ENCODE data around the gene KLHDC7B. TPM values are rescaled to one million over a fixed set of nuclear protein-coding genes. Genes with fewer than 3 reads are reported as not detected.

The KLHDC7B gene
- total RNA-seq, 1 donor from 2014 or later, result not detected

GRCh38 chr22:50560034-50560433, 14.3 kb downstream of the KLHDC7B start:
- no peaks in the 10 kb centered on the region for H3K36me3 Mint-ChIP-seq (ENCODE audit: low read depth, unreplicated experiment)
- H3K27me3 Mint-ChIP-seq (ENCODE audit: unreplicated experiment), result peaks cover 25% of the 10 kb centered on the region
- no peaks in the 10 kb centered on the region for H3K9me3 Mint-ChIP-seq (ENCODE audit: unreplicated experiment)
- peaks cover 10% of the 10 kb centered on the region for H3K4me1 Mint-ChIP-seq (ENCODE audit: unreplicated experiment)
- no peak for DNase-seq (ENCODE audit: low spot score)
- H3K27ac Mint-ChIP-seq (ENCODE audit: unreplicated experiment), result no peak overlapping the region
- H3K4me3 Mint-ChIP-seq (ENCODE audit: unreplicated experiment), result no peak overlapping the region
- TF ChIP-seq CTCF (IDR thresholded peaks at IDR 0.05; ENCODE audit: unreplicated experiment), result no peak

DNA sequence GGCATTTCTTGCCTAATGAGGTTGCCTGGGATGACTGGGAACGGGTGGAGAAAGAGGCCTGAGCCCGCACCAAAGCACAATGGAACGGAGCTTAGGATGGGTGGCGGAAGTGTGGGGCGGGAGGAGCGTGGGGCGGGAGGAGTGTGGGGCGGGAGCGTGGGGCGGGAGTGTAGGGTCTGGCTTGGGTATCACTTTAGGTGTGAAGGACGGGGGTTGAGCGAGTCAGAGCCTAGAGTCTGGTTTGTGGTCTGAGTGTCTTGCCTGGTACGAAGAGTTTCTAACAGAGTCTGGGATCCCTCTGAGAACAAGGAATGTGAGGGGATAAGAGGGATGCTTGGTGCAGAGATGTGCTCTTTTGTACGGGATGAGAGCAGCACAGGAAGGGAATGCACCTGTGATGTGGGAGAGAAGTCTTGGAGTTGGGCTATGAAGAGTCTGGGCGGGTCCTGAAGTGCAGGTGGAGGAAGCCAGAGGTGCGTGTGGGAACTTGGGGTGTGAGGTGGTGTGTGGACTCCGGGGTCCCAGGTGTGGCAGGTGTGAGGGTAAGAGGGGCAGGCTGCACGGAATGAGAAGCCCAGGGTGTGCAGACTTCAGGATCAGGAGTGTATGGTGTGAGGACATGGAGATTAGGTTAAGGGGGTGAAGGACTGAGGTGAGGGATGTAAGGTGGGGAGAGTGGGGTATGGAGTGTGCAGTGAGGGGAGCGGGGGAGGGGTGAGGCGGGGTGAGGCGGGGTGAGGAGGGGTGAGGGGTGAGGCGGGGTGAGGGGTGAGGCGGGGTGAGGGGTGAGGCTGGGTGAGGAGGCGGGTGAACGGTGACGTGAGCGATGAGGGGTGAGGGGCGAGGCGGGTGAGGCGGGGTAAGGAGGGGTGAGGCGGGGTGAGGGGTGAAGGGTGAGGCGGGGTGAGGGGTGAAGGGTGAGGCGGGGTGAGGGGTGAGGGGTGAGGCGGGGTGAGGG, 16.0 kb downstream of the KLHDC7B start:
- no peak for DNase-seq (ENCODE audit: low spot score)
- Mint-ChIP-seq H3K27ac (ENCODE audit: unreplicated experiment) (no peak overlapping the region), H3K4me3 (ENCODE audit: unreplicated experiment) (no peak overlapping the region), H3K4me1 (ENCODE audit: unreplicated experiment) (peaks cover 10% of the 10 kb centered on the region), H3K36me3 (ENCODE audit: low read depth, unreplicated experiment) (no peaks in the 10 kb centered on the region), H3K9me3 (ENCODE audit: unreplicated experiment) (no peaks in the 10 kb centered on the region), H3K27me3 (ENCODE audit: unreplicated experiment) (peaks cover 30% of the 10 kb centered on the region)
- TF ChIP-seq CTCF (IDR thresholded peaks at IDR 0.05; ENCODE audit: unreplicated experiment), result no peak

DNA sequence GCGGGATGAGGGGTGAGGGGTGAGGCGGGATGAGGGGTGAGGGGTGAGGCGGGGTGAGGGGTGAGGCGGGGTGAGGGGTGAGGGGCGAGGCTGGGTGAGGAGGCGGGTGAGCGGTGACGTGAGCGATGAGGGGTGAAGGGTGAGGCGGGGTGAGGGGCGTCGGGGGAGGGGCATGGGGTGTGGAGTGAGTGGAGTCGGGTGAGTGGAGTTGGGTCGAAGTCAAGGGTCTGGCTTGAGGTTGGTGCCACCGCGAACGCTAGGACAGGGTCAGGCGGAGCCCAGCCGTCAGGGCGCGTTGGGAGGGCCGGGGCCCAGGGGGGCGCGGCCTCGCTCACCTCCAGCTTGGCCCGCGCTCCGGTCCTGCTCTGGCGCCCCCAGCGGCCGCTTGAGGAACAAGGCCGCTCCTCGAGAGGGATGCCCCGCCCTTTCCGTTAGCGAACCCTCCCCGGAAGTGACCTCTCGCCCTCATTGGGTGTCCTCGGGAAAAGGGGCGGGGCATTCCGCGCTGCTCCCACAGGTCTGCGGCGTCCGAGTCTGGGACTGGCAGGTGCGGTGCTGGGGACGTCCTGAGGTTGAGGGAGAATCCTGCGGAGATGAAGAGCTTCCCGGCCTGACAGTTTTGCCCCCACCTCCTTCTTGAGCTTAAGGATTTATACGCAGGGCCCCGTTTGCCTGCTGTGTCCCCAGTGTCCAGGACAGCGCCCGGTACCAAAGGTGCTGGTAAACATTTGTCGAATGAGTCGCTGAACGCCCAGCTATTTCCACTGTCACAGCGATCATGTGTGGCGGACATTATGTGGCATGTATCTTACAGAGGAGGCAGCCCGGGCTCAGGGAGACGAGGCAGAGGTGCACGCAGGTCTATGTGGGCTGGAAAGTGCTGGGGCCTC, 17.1 kb downstream of the KLHDC7B start, which contains the start of gene SYCE3:
Gene SYCE3, minus strand, starts transcription at position 397 of the 890 bp plus-strand sequence. CDS start 6,514 bp downstream, outside the sequence.
- peak; percentile 82 for TF ChIP-seq CTCF (IDR thresholded peaks at IDR 0.05; ENCODE audit: unreplicated experiment)
- peaks cover 2% of the 10 kb centered on the region for H3K36me3 Mint-ChIP-seq (ENCODE audit: low read depth, unreplicated experiment)
- peaks cover 31% of the 10 kb centered on the region for H3K27me3 Mint-ChIP-seq (ENCODE audit: unreplicated experiment)
- H3K27ac Mint-ChIP-seq (ENCODE audit: unreplicated experiment), result no peak within 1 kb of the TSS
- H3K4me1 Mint-ChIP-seq (ENCODE audit: unreplicated experiment), result peaks cover 10% of the 10 kb centered on the region
- peak; percentile 97 for DNase-seq (ENCODE audit: low spot score)
- H3K4me3 Mint-ChIP-seq (ENCODE audit: unreplicated experiment), result peak within 1 kb of the TSS; percentile 86
- no peaks in the 10 kb centered on the region for H3K9me3 Mint-ChIP-seq (ENCODE audit: unreplicated experiment)

DNA sequence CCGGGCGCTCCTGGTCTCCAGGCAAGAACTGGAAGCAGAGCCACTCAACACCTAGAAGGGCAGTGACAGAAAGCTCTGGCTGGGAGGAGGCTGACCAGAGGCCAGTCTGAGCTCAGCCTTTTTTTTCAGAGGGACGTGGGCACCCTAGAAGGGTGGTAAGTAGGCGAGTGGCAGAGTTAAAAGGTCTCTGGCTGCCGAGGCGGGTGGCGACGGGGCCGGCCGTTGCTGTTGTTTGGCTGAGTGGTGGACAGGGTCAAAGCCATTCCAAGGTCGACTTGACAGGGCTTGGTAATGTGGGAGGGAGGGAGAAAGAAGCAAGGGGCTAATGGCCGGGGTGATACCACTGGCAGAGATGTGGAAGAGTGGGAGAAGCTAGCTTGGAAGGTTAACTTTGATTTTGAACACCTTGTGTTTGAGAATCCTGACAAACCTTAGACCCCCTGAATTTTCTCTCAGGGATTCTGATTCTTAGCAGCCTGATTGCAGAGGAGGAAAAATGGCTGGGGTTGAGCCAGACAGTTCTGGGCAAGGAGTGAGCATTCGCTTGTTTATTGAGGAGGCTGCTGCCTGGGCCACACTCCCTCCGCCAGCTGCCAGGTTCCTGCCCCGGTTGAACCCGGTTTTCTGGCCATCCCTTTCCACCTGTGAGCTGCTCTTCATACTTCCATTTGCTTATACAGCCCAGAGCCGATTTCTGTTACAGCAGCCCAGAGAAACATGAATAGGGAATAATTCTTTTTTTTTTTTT, 17.9 kb downstream of the KLHDC7B start:
- H3K9me3 Mint-ChIP-seq (ENCODE audit: unreplicated experiment), result no peaks in the 10 kb centered on the region
- H3K27ac Mint-ChIP-seq (ENCODE audit: unreplicated experiment), result no peak overlapping the region
- H3K4me1 Mint-ChIP-seq (ENCODE audit: unreplicated experiment), result peaks cover 10% of the 10 kb centered on the region
- no peak for TF ChIP-seq CTCF (IDR thresholded peaks at IDR 0.05; ENCODE audit: unreplicated experiment)
- no peak for DNase-seq (ENCODE audit: low spot score)
- H3K36me3 Mint-ChIP-seq (ENCODE audit: low read depth, unreplicated experiment), result peaks cover 4% of the 10 kb centered on the region
- peak overlapping the region; percentile 86 for H3K4me3 Mint-ChIP-seq (ENCODE audit: unreplicated experiment)
- peaks cover 30% of the 10 kb centered on the region for H3K27me3 Mint-ChIP-seq (ENCODE audit: unreplicated experiment)
